NCI-H2107 treated with DMSO at 0.1 percent for 48 hours (cell line): Measurements from ENCODE around the gene IGFBP7.

Experiments used
- DNase-seq: peaks from one replicate; lab custom pipeline; 2025; ENCODE audit not compliant: unreplicated experiment; lab: John Stamatoyannopoulos, UW

IGFBP7 gene

GRCh38 chr4:57098415-57098814 lies 11.8 kb downstream of the IGFBP7 start:
- no peak for DNase-seq

GRCh38 chr4:57097711-57098110 lies 12.5 kb downstream of the IGFBP7 start:
- no peak for DNase-seq

- no peak for DNase-seq
These were observed 14.2 kb downstream of the IGFBP7 start for GRCh38 chr4:57095956-57096355.

GRCh38 chr4:57095245-57095644 lies 14.9 kb downstream of the IGFBP7 start:
- DNase-seq: no peak

GRCh38 chr4:57094832-57095223 lies 15.4 kb downstream of the IGFBP7 start:
- no peak for DNase-seq

GRCh38 chr4:57093845-57094831 lies 16.0 kb downstream of the IGFBP7 start:
- DNase-seq: no peak

- no peak for DNase-seq
These were observed 18.5 kb downstream of the IGFBP7 start for GRCh38 chr4:57091657-57092162.

- DNase-seq: no peak
These were observed 20.1 kb downstream of the IGFBP7 start for GRCh38 chr4:57090079-57090478.

- no peak for DNase-seq
These were observed 20.6 kb downstream of the IGFBP7 start for GRCh38 chr4:57089549-57089948.

GRCh38 chr4:57086031-57086723 lies 24.0 kb downstream of the IGFBP7 start:
- DNase-seq: no peak

GRCh38 chr4:57085278-57085677 lies 24.9 kb downstream of the IGFBP7 start:
- DNase-seq: no peak

- DNase-seq: no peak
These were observed 25.8 kb downstream of the IGFBP7 start for GRCh38 chr4:57084360-57084759.

- DNase-seq: no peak
These were observed 27.1 kb downstream of the IGFBP7 start for GRCh38 chr4:57083090-57083489.

- no peak for DNase-seq
These were observed 28.2 kb downstream of the IGFBP7 start for GRCh38 chr4:57081651-57082621.

- DNase-seq: no peak
These were observed 29.2 kb downstream of the IGFBP7 start for GRCh38 chr4:57080781-57081650.

GRCh38 chr4:57078685-57079521 lies 31.3 kb downstream of the IGFBP7 start:
- peak; percentile 1 for DNase-seq

- DNase-seq: no peak
These were observed 32.4 kb downstream of the IGFBP7 start for GRCh38 chr4:57077550-57078343.

- no peak for DNase-seq
These were observed 33.5 kb downstream of the IGFBP7 start for GRCh38 chr4:57076646-57077045.
